ENCODE results near the gene C13orf46. TPM values are rescaled to one million over a fixed set of nuclear protein-coding genes. Genes with fewer than 3 reads are reported as not detected.

The C13orf46 gene
- total and polyA plus RNA-seq, 2 donors (not counting 1 experiment from before 2014, with no cell fraction given), result 1.4 to 4.8 TPM

DNA sequence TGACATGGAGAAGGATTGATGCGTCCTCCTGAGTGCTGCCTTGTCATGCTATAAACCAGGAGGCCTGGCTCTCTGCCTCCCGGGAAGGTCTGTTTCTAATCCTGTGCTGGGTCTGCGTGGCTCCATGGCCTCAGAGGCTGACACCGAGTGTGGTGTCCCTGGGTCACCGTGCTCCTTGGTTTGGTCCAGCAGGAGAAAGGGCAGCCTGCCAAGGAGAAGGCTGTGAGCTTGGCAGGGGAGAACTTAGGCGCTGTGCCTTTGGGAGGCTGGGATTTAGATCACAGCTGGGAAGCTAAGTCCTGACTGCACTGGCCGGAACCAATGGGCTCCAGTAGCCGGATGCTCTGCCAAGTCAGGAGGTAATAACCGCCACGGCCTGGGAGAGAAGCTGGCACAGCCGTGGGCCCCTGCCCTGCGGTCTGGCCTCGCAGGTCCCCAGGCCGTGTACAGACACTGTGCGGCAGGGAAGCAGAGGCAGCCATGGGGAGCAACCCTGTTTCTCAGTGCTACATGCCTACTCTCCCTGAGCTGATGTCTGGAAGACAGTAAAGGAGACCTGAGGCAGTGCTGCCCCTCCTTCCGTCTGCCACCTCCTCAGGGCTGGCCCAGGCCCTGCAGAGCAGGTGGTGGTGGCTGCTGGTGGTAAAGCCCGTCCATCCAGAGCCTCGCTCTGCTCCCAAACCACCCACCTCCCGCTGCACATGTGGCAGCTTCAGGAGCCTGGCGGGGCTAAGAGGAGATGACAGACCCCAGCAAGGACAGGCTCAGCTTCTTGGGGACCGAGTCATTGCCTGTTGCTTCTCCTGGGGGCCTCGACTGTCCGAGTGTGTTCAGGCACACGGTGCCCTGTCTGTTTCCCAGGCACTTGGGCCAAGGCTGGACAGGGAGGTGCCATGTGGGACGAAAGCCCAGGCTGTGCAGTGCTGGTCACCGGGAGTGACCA, 44.9 kb downstream of the C13orf46 start:
- H3K4me1 ChIP-seq (ENCODE audit: control insufficient read depth in 2 of 2, insufficient read depth in 2 of 2, low read length in 2 of 2), result no peaks in the 10 kb centered on the region
- no peak overlapping the region for H3K27ac ChIP-seq (ENCODE audit: low read length in 2 of 2)
- no peak overlapping the region for H3K9ac ChIP-seq (ENCODE audit: low read length)
- no peak for TF ChIP-seq EZH2 (IDR thresholded peaks at IDR 0.05; ENCODE audit: borderline replicate concordance, insufficient read depth, low read depth, low read length, poor library complexity, severe bottlenecking)
- TF ChIP-seq, protein P1, sequence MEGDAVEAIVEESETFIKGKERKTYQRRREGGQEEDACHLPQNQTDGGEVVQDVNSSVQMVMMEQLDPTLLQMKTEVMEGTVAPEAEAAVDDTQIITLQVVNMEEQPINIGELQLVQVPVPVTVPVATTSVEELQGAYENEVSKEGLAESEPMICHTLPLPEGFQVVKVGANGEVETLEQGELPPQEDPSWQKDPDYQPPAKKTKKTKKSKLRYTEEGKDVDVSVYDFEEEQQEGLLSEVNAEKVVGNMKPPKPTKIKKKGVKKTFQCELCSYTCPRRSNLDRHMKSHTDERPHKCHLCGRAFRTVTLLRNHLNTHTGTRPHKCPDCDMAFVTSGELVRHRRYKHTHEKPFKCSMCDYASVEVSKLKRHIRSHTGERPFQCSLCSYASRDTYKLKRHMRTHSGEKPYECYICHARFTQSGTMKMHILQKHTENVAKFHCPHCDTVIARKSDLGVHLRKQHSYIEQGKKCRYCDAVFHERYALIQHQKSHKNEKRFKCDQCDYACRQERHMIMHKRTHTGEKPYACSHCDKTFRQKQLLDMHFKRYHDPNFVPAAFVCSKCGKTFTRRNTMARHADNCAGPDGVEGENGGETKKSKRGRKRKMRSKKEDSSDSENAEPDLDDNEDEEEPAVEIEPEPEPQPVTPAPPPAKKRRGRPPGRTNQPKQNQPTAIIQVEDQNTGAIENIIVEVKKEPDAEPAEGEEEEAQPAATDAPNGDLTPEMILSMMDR (IDR thresholded peaks at IDR 0.05), result no peak
- H2AFZ ChIP-seq (ENCODE audit: insufficient read depth, low read depth, low read length, poor library complexity, severe bottlenecking), result no peak overlapping the region
- H3K9me3 ChIP-seq (ENCODE audit: control extremely low read depth in 1 of 3, control insufficient read depth in 2 of 3, insufficient read depth in 1 of 3, low read length in 2 of 3), result no peaks in the 10 kb centered on the region
- peaks cover 0 to 3% (median 0%) of the 10 kb centered on the region in 4 experiments for H3K27me3 ChIP-seq (replicated peaks in 1 of 4; ENCODE audit: control extremely low read depth in 1 of 4, control insufficient read depth in 3 of 4, insufficient read depth in 4 of 4, low read length in 3 of 4)
- H3K79me2 ChIP-seq (ENCODE audit: control insufficient read depth, insufficient read depth, low read length), result no peaks in the 10 kb centered on the region
- 93% methylated on average over 26 of the region's 26 CpGs for WGBS (ENCODE audit: insufficient coverage)
- ATAC-seq (ENCODE audit: low read depth), result no peak
- no peaks in the 10 kb centered on the region for H3K4me1 Mint-ChIP-seq
- H3K27ac Mint-ChIP-seq, result no peak overlapping the region
- ChIA-PET CTCF (no interaction called here), POLR2A (no interaction called here)
- intact Hi-C loops (cut with micrococcal nuclease), result no loop called here
- H3K4me3 Mint-ChIP-seq, result no peak overlapping the region
- H3K4me2 ChIP-seq (replicated peaks; ENCODE audit: low read depth, low read length, poor library complexity, severe bottlenecking), result no peak overlapping the region
- no peak overlapping the region for H3K4me3 ChIP-seq (ENCODE audit: control extremely low read depth in 1 of 5, extremely low read depth in 1 of 5, insufficient read depth in 1 of 5, low read depth in 2 of 5, low read length in 4 of 5)
- H3K36me3 ChIP-seq (replicated peaks in 1 of 2; ENCODE audit: control extremely low read depth in 1 of 2, control insufficient read depth in 1 of 2, extremely low read depth in 1 of 2, insufficient read depth in 2 of 2, low read length in 1 of 2), result no peaks in the 10 kb centered on the region
- H3K9me3 Mint-ChIP-seq (ENCODE audit: insufficient read depth), result no peaks in the 10 kb centered on the region
- no peak for DNase-seq
- H4K20me1 ChIP-seq (ENCODE audit: control insufficient read depth, insufficient read depth, low read length, poor library complexity, severe bottlenecking), result no peaks in the 10 kb centered on the region
- H3K27me3 Mint-ChIP-seq, result peaks cover 34% of the 10 kb centered on the region

Data from B cell (primary cell).